GM03348 (cell line): Measurements from ENCODE around the gene SLC9A4.
"Not testable (repeated sequence)": the region's sequence is repeated elsewhere in the genome, so short reads cannot be mapped to it uniquely, and the experiment has no call there.

Experiments
- DNase-seq: peaks from one replicate; pipeline ENCODE4 v3.0.0; 2012; ENCODE audit warnings: low spot score

SLC9A4 gene

GRCh38 chr2:102549027-102549426 is 76.0 kb downstream of the SLC9A4 start:
- no peak for DNase-seq

- DNase-seq, result no peak
Observed at GRCh38 chr2:102550151-102550550, 77.1 kb downstream of the SLC9A4 start.

- no peak for DNase-seq
Observed at GRCh38 chr2:102551329-102552096, 78.5 kb downstream of the SLC9A4 start.

GRCh38 chr2:102553601-102554000 is 80.6 kb downstream of the SLC9A4 start:
- no peak for DNase-seq

- no peak for DNase-seq
Observed at GRCh38 chr2:102558463-102558862, 85.4 kb downstream of the SLC9A4 start.

- DNase-seq, result not testable (repeated sequence)
Observed at GRCh38 chr2:102562542-102562941, 89.5 kb downstream of the SLC9A4 start.

GRCh38 chr2:102575888-102576287 is 102.9 kb downstream of the SLC9A4 start:
- DNase-seq, result no peak

- DNase-seq, result no peak
Observed at GRCh38 chr2:102578376-102578775, 105.3 kb downstream of the SLC9A4 start.

GRCh38 chr2:102581911-102582310 is 108.9 kb downstream of the SLC9A4 start:
- no peak for DNase-seq

GRCh38 chr2:102582845-102583244 is 109.8 kb downstream of the SLC9A4 start:
- no peak for DNase-seq
